IPS-15b (cell line): ENCODE measurements around the gene PPIE.

ENCODE experiments used
- H3K27me3 ChIP-seq: one replicate; pipeline ENCODE4 v1.6.1; 2013; ENCODE audit warnings: low read length; ENCODE audit not compliant: control insufficient read depth, insufficient read depth
- H3K36me3 ChIP-seq: one replicate; pipeline ENCODE4 v1.6.1; 2013; ENCODE audit warnings: low read length; ENCODE audit not compliant: control insufficient read depth, insufficient read depth
- H3K4me1 ChIP-seq: one replicate; pipeline ENCODE4 v1.6.1; 2013; ENCODE audit warnings: mild to moderate bottlenecking, low read length; ENCODE audit not compliant: control insufficient read depth, insufficient read depth
- H3K4me3 ChIP-seq: one replicate; pipeline ENCODE4 v1.5.1; 2013; ENCODE audit warnings: low read depth, low read length
- H3K9ac ChIP-seq: one replicate; pipeline ENCODE4 v1.6.1; 2013; ENCODE audit warnings: low read depth, mild to moderate bottlenecking, low read length
- H3K9me3 ChIP-seq: one replicate; pipeline ENCODE4 v1.6.1; 2013; ENCODE audit warnings: mild to moderate bottlenecking, low read length; ENCODE audit not compliant: control insufficient read depth, insufficient read depth

Gene PPIE

GRCh38 chr1:39699419-39699818, 39.3 kb upstream of the PPIE start:
- Histone ChIP-seq H3K9ac (no peak overlapping the region), H3K27me3 (peaks cover 94% of the 10 kb centered on the region), H3K9me3 (no peaks in the 10 kb centered on the region), H3K36me3 (no peaks in the 10 kb centered on the region), H3K4me1 (no peaks in the 10 kb centered on the region), H3K4me3 (no peak overlapping the region)

- Histone ChIP-seq H3K27me3 (peaks cover 93% of the 10 kb centered on the region), H3K9me3 (no peaks in the 10 kb centered on the region), H3K4me3 (no peak overlapping the region), H3K9ac (no peak overlapping the region), H3K4me1 (no peaks in the 10 kb centered on the region), H3K36me3 (no peaks in the 10 kb centered on the region)
Observed at GRCh38 chr1:39700348-39700747, 38.3 kb upstream of the PPIE start.

GRCh38 chr1:39701049-39701439, 37.6 kb upstream of the PPIE start:
- H3K4me3 ChIP-seq = peak overlapping the region; percentile 38
- peaks cover 95% of the 10 kb centered on the region for H3K27me3 ChIP-seq
- no peaks in the 10 kb centered on the region for H3K9me3 ChIP-seq
- no peak overlapping the region for H3K9ac ChIP-seq
- H3K36me3 ChIP-seq = no peaks in the 10 kb centered on the region
- H3K4me1 ChIP-seq = no peaks in the 10 kb centered on the region

GRCh38 chr1:39704757-39705156, 33.9 kb upstream of the PPIE start:
- H3K36me3 ChIP-seq = no peaks in the 10 kb centered on the region
- peaks cover 96% of the 10 kb centered on the region for H3K27me3 ChIP-seq
- no peak overlapping the region for H3K9ac ChIP-seq
- no peak overlapping the region for H3K4me3 ChIP-seq
- no peaks in the 10 kb centered on the region for H3K4me1 ChIP-seq
- H3K9me3 ChIP-seq = no peaks in the 10 kb centered on the region

GRCh38 chr1:39707506-39707905, 31.2 kb upstream of the PPIE start:
- Histone ChIP-seq H3K9me3 (no peaks in the 10 kb centered on the region), H3K9ac (no peak overlapping the region), H3K27me3 (peaks cover 98% of the 10 kb centered on the region), H3K36me3 (no peaks in the 10 kb centered on the region), H3K4me3 (no peak overlapping the region), H3K4me1 (peaks cover 2% of the 10 kb centered on the region)

- Histone ChIP-seq H3K9me3 (no peaks in the 10 kb centered on the region), H3K36me3 (no peaks in the 10 kb centered on the region), H3K4me1 (peaks cover 2% of the 10 kb centered on the region), H3K4me3 (no peak overlapping the region), H3K9ac (no peak overlapping the region), H3K27me3 (peaks cover 98% of the 10 kb centered on the region)
Observed at GRCh38 chr1:39711104-39711965, 27.3 kb upstream of the PPIE start.

- H3K4me1 ChIP-seq = peaks cover 2% of the 10 kb centered on the region
- H3K9ac ChIP-seq = no peak overlapping the region
- H3K4me3 ChIP-seq = no peak overlapping the region
- H3K36me3 ChIP-seq = no peaks in the 10 kb centered on the region
- H3K9me3 ChIP-seq = no peaks in the 10 kb centered on the region
- H3K27me3 ChIP-seq = peaks cover 98% of the 10 kb centered on the region
Observed at GRCh38 chr1:39711966-39712340, 26.7 kb upstream of the PPIE start.

- H3K4me1 ChIP-seq = peaks cover 2% of the 10 kb centered on the region
- H3K9me3 ChIP-seq = no peaks in the 10 kb centered on the region
- no peak overlapping the region for H3K4me3 ChIP-seq
- no peak overlapping the region for H3K9ac ChIP-seq
- H3K27me3 ChIP-seq = peaks cover 98% of the 10 kb centered on the region
- H3K36me3 ChIP-seq = no peaks in the 10 kb centered on the region
Observed at GRCh38 chr1:39713557-39713956, 25.1 kb upstream of the PPIE start.

GRCh38 chr1:39717809-39718208, 20.9 kb upstream of the PPIE start:
- peak overlapping the region; percentile 13 for H3K4me3 ChIP-seq
- H3K27me3 ChIP-seq = peaks cover 95% of the 10 kb centered on the region
- H3K9ac ChIP-seq = no peak overlapping the region
- no peaks in the 10 kb centered on the region for H3K4me1 ChIP-seq
- no peaks in the 10 kb centered on the region for H3K36me3 ChIP-seq
- no peaks in the 10 kb centered on the region for H3K9me3 ChIP-seq

- Histone ChIP-seq H3K9ac (no peak overlapping the region), H3K9me3 (no peaks in the 10 kb centered on the region), H3K36me3 (no peaks in the 10 kb centered on the region), H3K4me3 (no peak overlapping the region), H3K4me1 (no peaks in the 10 kb centered on the region), H3K27me3 (peaks cover 88% of the 10 kb centered on the region)
Observed at GRCh38 chr1:39720094-39720999, 18.3 kb upstream of the PPIE start.

- no peak overlapping the region for H3K9ac ChIP-seq
- H3K4me3 ChIP-seq = no peak overlapping the region
- no peaks in the 10 kb centered on the region for H3K4me1 ChIP-seq
- peaks cover 89% of the 10 kb centered on the region for H3K27me3 ChIP-seq
- H3K36me3 ChIP-seq = no peaks in the 10 kb centered on the region
- H3K9me3 ChIP-seq = no peaks in the 10 kb centered on the region
Observed at GRCh38 chr1:39721664-39722063, 17.0 kb upstream of the PPIE start.

- H3K4me3 ChIP-seq = no peak overlapping the region
- peaks cover 89% of the 10 kb centered on the region for H3K27me3 ChIP-seq
- H3K36me3 ChIP-seq = no peaks in the 10 kb centered on the region
- H3K9me3 ChIP-seq = no peaks in the 10 kb centered on the region
- no peak overlapping the region for H3K9ac ChIP-seq
- no peaks in the 10 kb centered on the region for H3K4me1 ChIP-seq
Observed at GRCh38 chr1:39722495-39722894, 16.2 kb upstream of the PPIE start.
